IMR-90 (cell line): ENCODE results near the gene TNKS2. TPM values are rescaled to one million over a fixed set of nuclear protein-coding genes. Genes with fewer than 3 reads are reported as not detected.

ENCODE experiments used
- ATAC-seq: fragments of 200-7000 bp; cut with Tn5 transposase; 2 replicates; pipeline ENCODE4 v1.9.1; 2020; ENCODE audit warnings: low read depth, mild to moderate bottlenecking, moderate library complexity
- BruUV-seq: library from RNA; stranded (reverse); fragments of 400-500 nt; replicated peaks from 2 replicates; lab custom pipeline; 2021; lab: Mats Ljungman, UMichigan
- CTCF ChIA-PET: fragments of 300-600 bp; formaldehyde crosslinking; extraction: SDS; loops from one replicate; lab custom pipeline; 2021; ENCODE audit warnings: antibody characterized with exemption; lab: Yijun Ruan, JAX
- POLR2A ChIA-PET: fragments of 300-600 bp; sonication (Branson Sonifier 250); formaldehyde crosslinking; loops from one replicate; lab custom pipeline; 2022; ENCODE audit warnings: antibody characterized with exemption; ENCODE audit not compliant: unreplicated experiment; lab: Charles Lee
- DNase-seq: peaks from one replicate; pipeline ENCODE4 v3.0.0; 2013
- H2AFZ ChIP-seq: replicated peaks from 2 replicates; pipeline ENCODE3; 2013; ENCODE audit warnings: low read length, mild to moderate bottlenecking; ENCODE audit not compliant: poor library complexity
- H2AK5ac ChIP-seq: 2 replicates; pipeline ENCODE4 v1.6.1; 2013; ENCODE audit warnings: low read depth, low read length, inconsistent platforms
- H2AK9ac ChIP-seq: replicated peaks from 2 replicates; pipeline ENCODE3; 2013; ENCODE audit warnings: mild to moderate bottlenecking, low read depth, low read length, moderate library complexity; ENCODE audit not compliant: poor library complexity
- H2BK120ac ChIP-seq: 2 replicates; pipeline ENCODE4 v1.6.1; 2013; ENCODE audit warnings: low read depth, low read length, inconsistent platforms
- H2BK15ac ChIP-seq: 3 replicates; pipeline ENCODE4 v1.6.1; 2013; ENCODE audit warnings: low read depth, low read length, inconsistent platforms
- H2BK20ac ChIP-seq: 2 replicates; pipeline ENCODE4 v1.6.1; 2013; ENCODE audit warnings: low read depth, mild to moderate bottlenecking, inconsistent platforms, low read length, moderate library complexity
- H2BK5ac ChIP-seq: 2 replicates; pipeline ENCODE4 v1.6.1; 2013; ENCODE audit warnings: mild to moderate bottlenecking, low read depth, low read length, inconsistent platforms; ENCODE audit not compliant: poor library complexity, severe bottlenecking
- H3K14ac ChIP-seq: replicated peaks from 2 replicates; pipeline ENCODE4 v1.6.1; 2013; ENCODE audit warnings: low read depth, low read length, inconsistent platforms
- H3K18ac ChIP-seq: 2 replicates; pipeline ENCODE4 v1.6.1; 2013; ENCODE audit warnings: low read depth, low read length, control low read depth
- H3K23ac ChIP-seq: 2 replicates; pipeline ENCODE4 v1.6.1; 2013; ENCODE audit warnings: low read depth, low read length, inconsistent platforms
- H3K27ac ChIP-seq: 2 replicates; pipeline ENCODE4 v1.5.1; 2013; ENCODE audit warnings: mild to moderate bottlenecking, control low read depth, low read length; ENCODE audit not compliant: insufficient read depth
- H3K27me3 ChIP-seq: 2 replicates; pipeline ENCODE4 v1.6.1; 2013; ENCODE audit warnings: low read length; ENCODE audit not compliant: control insufficient read depth, insufficient read depth
- H3K36me3 ChIP-seq: 2 replicates; pipeline ENCODE4 v1.6.1; 2013; ENCODE audit warnings: low read length, mixed read lengths; ENCODE audit not compliant: control insufficient read depth, insufficient read depth
- H3K4ac ChIP-seq: 2 replicates; pipeline ENCODE4 v1.6.1; 2013; ENCODE audit warnings: low read depth, low read length, inconsistent platforms
- H3K4me1 ChIP-seq: 2 replicates; pipeline ENCODE4 v1.6.1; 2013; ENCODE audit warnings: low read length, mixed read lengths; ENCODE audit not compliant: control insufficient read depth, insufficient read depth
- H3K4me2 ChIP-seq: 2 replicates; pipeline ENCODE4 v1.6.1; 2013; ENCODE audit warnings: low read depth, mild to moderate bottlenecking, control low read depth, low read length, moderate library complexity
- H3K4me3 ChIP-seq: 2 replicates; pipeline ENCODE4 v1.5.1; 2013; ENCODE audit warnings: low read depth, mild to moderate bottlenecking, control low read depth, low read length, moderate library complexity; ENCODE audit not compliant: insufficient read depth
- H3K56ac ChIP-seq: 2 replicates; pipeline ENCODE4 v1.6.1; 2013; ENCODE audit warnings: low read length, inconsistent platforms; ENCODE audit not compliant: insufficient read depth; ENCODE audit errors: extremely low read depth
- H3K79me1 ChIP-seq, 2 experiments: 2 replicates each; pipeline ENCODE4 v1.6.1; 2013; ENCODE audit warnings: low read length in 2 of 2, inconsistent platforms in 1 of 2, low read depth in 1 of 2
- H3K9ac ChIP-seq: 2 replicates; pipeline ENCODE4 v1.6.1; 2013; ENCODE audit warnings: low read depth, low read length, control low read depth
- H3K9me1 ChIP-seq: 2 replicates; pipeline ENCODE4 v1.6.1; 2013; ENCODE audit warnings: low read length, inconsistent platforms; ENCODE audit not compliant: insufficient read depth
- H3K9me3 ChIP-seq: 2 replicates; pipeline ENCODE4 v1.6.1; 2013; ENCODE audit warnings: low read length; ENCODE audit not compliant: control insufficient read depth, insufficient read depth
- H4K20me1 ChIP-seq: 2 replicates; pipeline ENCODE4 v1.6.1; 2013; ENCODE audit warnings: low read length, inconsistent platforms; ENCODE audit not compliant: insufficient read depth
- H4K5ac ChIP-seq: 2 replicates; pipeline ENCODE4 v1.6.1; 2013; ENCODE audit warnings: mild to moderate bottlenecking, low read depth, low read length, control low read depth
- H4K8ac ChIP-seq, 2 experiments: 2 replicates each; pipeline ENCODE4 v1.6.1; 2013; ENCODE audit warnings: low read depth in 2 of 2, low read length in 2 of 2, control low read depth in 1 of 2, inconsistent platforms in 1 of 2
- H4K91ac ChIP-seq: 2 replicates; pipeline ENCODE4 v1.6.1; 2013; ENCODE audit warnings: low read depth, low read length, inconsistent platforms; ENCODE audit not compliant: insufficient read depth
- CEBPB ChIP-seq: IDR thresholded peaks from 2 replicates; pipeline ENCODE4 v1.6.1; 2012; ENCODE audit warnings: low read depth, low read length, improper control_type of control experiment
- CHD1 ChIP-seq: IDR thresholded peaks from 2 replicates; pipeline ENCODE4 v1.6.1; 2012; ENCODE audit warnings: low read depth, low read length, improper control_type of control experiment
- dilution Hi-C: fragments of 300-500 bp; cut with HindIII; formaldehyde crosslinking; loops from one replicate; pipeline ENCODE4 v1.14.3; 2018; ENCODE audit warnings: low sequenced_read_pairs; ENCODE audit not compliant: unreplicated experiment
- in situ Hi-C: fragments of 300-500 bp; cut with MboI; formaldehyde crosslinking; loops from 3 replicates; pipeline ENCODE4 v1.14.3; 2019; ENCODE audit warnings: low sequenced_read_pairs, inconsistent platforms, mixed read lengths
- intact Hi-C: fragments of 100-400 bp; cut with micrococcal nuclease; formaldehyde crosslinking; loops from 2 replicates; pipeline ENCODE4 v1.10.0; 2022
- polyA plus RNA-seq, 3 experiments: library from polyadenylated mRNA; depleted of rRNA; stranded (reverse); fragments of >200 nt; gene quantifications; 2 replicates each; pipeline ENCODE4 v1.2.3, GENCODE V29; 2012; ENCODE audit warnings: low replicate concordance in 1 of 3
- total RNA-seq: library from RNA; depleted of rRNA; stranded (reverse); fragments of >200 nt; gene quantifications from 2 replicates; pipeline ENCODE4 v1.2.3, GENCODE V29; 2012

TNKS2 gene
- total and polyA plus RNA-seq, 2 of the 4 experiments (the other 2 are of a cell fraction), result 17.0 to 41.4 TPM

DNA sequence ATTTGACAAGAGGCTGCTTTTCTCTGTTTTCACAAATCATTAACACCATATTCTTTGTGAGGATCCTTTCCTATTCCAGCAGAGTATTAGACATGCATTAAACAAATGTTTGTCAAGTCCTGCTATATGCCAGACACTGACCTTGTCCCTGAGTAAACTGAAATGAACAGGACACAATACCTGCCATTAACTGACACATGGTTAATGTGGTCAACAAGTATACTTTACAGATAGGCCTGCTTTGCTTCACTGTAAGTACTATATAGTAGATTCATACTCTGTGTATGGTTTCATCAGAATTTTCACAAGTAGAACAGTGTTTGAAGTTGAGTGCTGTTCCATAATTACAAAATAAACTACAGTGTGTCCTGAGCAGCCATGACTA is 5.9 kb downstream of the TNKS2 start:
- CTCF ChIA-PET, result no interaction called here
- H3K9ac ChIP-seq, result no peak overlapping the region
- no peak overlapping the region for H2AK9ac ChIP-seq
- dilution Hi-C loops (no loop called here), intact Hi-C loops (no loop called here), in situ Hi-C loops (no loop called here)
- no peak overlapping the region for H2BK15ac ChIP-seq
- peaks cover 2% of the 10 kb centered on the region for H3K36me3 ChIP-seq
- H2AK5ac ChIP-seq, result no peak overlapping the region
- no peak overlapping the region for H2BK120ac ChIP-seq
- DNase-seq (no peak), ATAC-seq (no peak)
- H3K23ac ChIP-seq, result no peak overlapping the region
- peaks cover 60% of the 10 kb centered on the region; the same call in 1 of the 2 replicates for H4K20me1 ChIP-seq
- H3K4me3 ChIP-seq, result no peak overlapping the region
- H3K27ac ChIP-seq, result no peak overlapping the region
- no peaks in the 10 kb centered on the region for H3K9me3 ChIP-seq
- H3K4ac ChIP-seq, result no peak overlapping the region
- no peak overlapping the region for H3K4me2 ChIP-seq
- H3K27me3 ChIP-seq, result no peaks in the 10 kb centered on the region
- H2BK5ac ChIP-seq, result no peak overlapping the region
- H3K14ac ChIP-seq, result no peak overlapping the region
- H3K4me1 ChIP-seq, result peaks cover 4% of the 10 kb centered on the region
- no peak overlapping the region for H2AFZ ChIP-seq
- no peak overlapping the region for H4K8ac ChIP-seq
- H2BK20ac ChIP-seq, result no peak overlapping the region
- peaks cover 3% of the 10 kb centered on the region for H3K9me1 ChIP-seq
- POLR2A ChIA-PET, result no interaction called here
- no peak overlapping the region for H4K91ac ChIP-seq
- H4K5ac ChIP-seq, result no peak overlapping the region
- H3K18ac ChIP-seq, result no peak overlapping the region
- peaks cover 25 to 72% of the 10 kb centered on the region in 2 experiments for H3K79me1 ChIP-seq
- BruUV-seq, result no TSS peak
- no peak overlapping the region for H3K56ac ChIP-seq
- TF ChIP-seq CEBPB (no peak), CHD1 (no peak)
